ENCODE data around the gene RBM39. TPM values are rescaled to one million over a fixed set of nuclear protein-coding genes. Genes with fewer than 3 reads are reported as not detected.

Gene RBM39
- total and polyA plus RNA-seq, 10 of the 15 experiments (the other 5 are each of a cell fraction or from before 2014, with no cell fraction given), result 135 to 280 (median 217) TPM

DNA sequence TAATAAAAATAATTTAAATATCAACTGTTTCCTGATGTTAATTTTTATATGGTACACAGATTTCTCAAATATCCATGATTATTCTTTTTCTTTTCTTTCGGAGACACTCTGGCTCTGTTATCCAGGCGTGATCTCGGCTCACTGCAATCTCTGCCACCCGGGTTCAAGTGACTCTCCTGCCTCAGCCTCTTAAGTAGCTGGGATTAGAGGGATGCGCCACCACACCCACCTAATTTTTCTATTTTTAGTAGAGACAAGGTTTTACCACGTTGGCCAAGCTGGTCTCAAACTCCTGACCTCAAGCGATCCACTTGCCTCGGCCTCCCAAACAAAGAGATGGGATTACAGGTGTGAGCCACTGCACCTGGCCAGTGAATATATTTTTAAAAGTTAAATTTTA, 22.3 kb downstream of the RBM39 start:
- Histone ChIP-seq H4K20me1 (ENCODE audit: control insufficient read depth, insufficient read depth) (peaks cover 13% of the 10 kb centered on the region), H3K27ac (ENCODE audit: control insufficient read depth, insufficient read depth) (no peak overlapping the region), H3K4me2 (ENCODE audit: control insufficient read depth, insufficient read depth) (no peak overlapping the region), H3K27me3 (replicated peaks in 1 of 2; ENCODE audit: control insufficient read depth in 2 of 2, insufficient read depth in 2 of 2, low read length in 1 of 2) (no peaks in the 10 kb centered on the region), H3K9me3 (replicated peaks; ENCODE audit: control insufficient read depth, insufficient read depth, low read length) (no peaks in the 10 kb centered on the region), H2AFZ (ENCODE audit: control insufficient read depth, low read depth, low read length) (no peak overlapping the region), H3K36me3 (ENCODE audit: control insufficient read depth in 2 of 2, insufficient read depth in 2 of 2, low read length in 1 of 2) (peaks cover 33 to 62% of the 10 kb centered on the region in 2 experiments), H3K79me2 (ENCODE audit: control insufficient read depth, insufficient read depth, low read length) (peaks cover 39% of the 10 kb centered on the region), H3K4me1 (ENCODE audit: control insufficient read depth, insufficient read depth, low read length) (no peaks in the 10 kb centered on the region; the same call in 1 of the 2 replicates), H3K9ac (ENCODE audit: control insufficient read depth, insufficient read depth, low read length) (no peak overlapping the region), H3K4me3 (no peak overlapping the region)
- SMC1A ChIA-PET (ENCODE audit: uncharacterized antibody, unreplicated experiment), result interaction anchor here (0.7 to 2.1 kb wide), 8 partner anchors 8 to 99 kb away, joined by 3 to 7 read pairs (median 4); no protein-coding TSS in a partner anchor
- RAD21 ChIA-PET (ENCODE audit: unreplicated experiment), result interaction anchor here (1.1 kb wide), 1 partner anchor 164 kb away, joined by 3 read pairs; no protein-coding TSS in a partner anchor
- POLR2A ChIA-PET, result interaction anchor here (1.2 to 2.9 kb wide), 3 partner anchors 9 to 12 kb away, joined by 3 to 15 read pairs (median 5); no protein-coding TSS in a partner anchor
- WGBS (ENCODE audit: insufficient coverage, insufficient replicate concordance, low lambda C conversion rate, missing lambda C conversion rate), result 62% methylated on average over 8 of the region's 8 CpGs
- FAIRE-seq (no peak), ATAC-seq (no peak), DNase-seq (ENCODE audit: low read depth, low spot score) (no peak)
- in situ Hi-C loops (cut with MboI) (no loop called here), intact Hi-C loops (cut with micrococcal nuclease; ENCODE audit: unreplicated experiment) (no loop called here)
- CTCF ChIA-PET, result interaction anchor here (1.3 to 1.9 kb wide), 3 partner anchors 9 to 13 kb away, joined by 3 to 4 read pairs (median 4); no protein-coding TSS in a partner anchor
- no peak for TF ChIP-seq FOXM1 (IDR thresholded peaks at IDR 0.05; ENCODE audit: low read depth, low read length)
- no peak for TF ChIP-seq MXI1 (IDR thresholded peaks at IDR 0.05; ENCODE audit: low read depth, low read length)
- peak; percentile 64; the same call in 1 of the 2 replicates for TF ChIP-seq POLR2AphosphoS5 (IDR thresholded peaks at IDR 0.05; ENCODE audit: low read length)
- no peak for TF ChIP-seq CUX1 (IDR thresholded peaks at IDR 0.05; ENCODE audit: insufficient replicate concordance, low read depth, low read length)
- no peak for TF ChIP-seq PAX8 (IDR thresholded peaks at IDR 0.05)
- TF ChIP-seq BHLHE40 (IDR thresholded peaks at IDR 0.05; ENCODE audit: borderline replicate concordance in 1 of 2, low read depth in 2 of 2, low read length in 1 of 2), result no peak
- TF ChIP-seq NR2F1 (conservative IDR thresholded peaks at IDR 0.05), result no peak
- TF ChIP-seq SREBF2 (IDR thresholded peaks at IDR 0.05; ENCODE audit: low read length), result no peak
- TF ChIP-seq SREBF1 (IDR thresholded peaks at IDR 0.05; ENCODE audit: low read length), result no peak
- BruUV-seq (replicated peaks), result no TSS peak

Measured in GM12878 (cell line).